T-cell (primary cell): Measurements from ENCODE around the gene CDH13. TPM values are rescaled to one million over a fixed set of nuclear protein-coding genes. Genes with fewer than 3 reads are reported as not detected.

ENCODE experiments used
- ATAC-seq, 4 experiments: fragments of 200-7000 bp in 3 of 4; fragments of 150-1000 bp in 1 of 4; cut with Tn5 transposase; replicated peaks in 1 of 4; 1 replicate in 3 of 4; 2 replicates in 1 of 4; pipeline ENCODE4 v1.10.0; 2021; ENCODE audit warnings: moderate library complexity in 3 of 4, mild to moderate bottlenecking in 2 of 4, moderate number of reproducible peaks in 1 of 4
- CTCF ChIA-PET, 2 donors: fragments of 300-600 bp; sonication (Branson Sonifier 250); formaldehyde crosslinking; loops; one replicate each; lab custom pipeline; 2022; ENCODE audit warnings: antibody characterized with exemption in 2 of 2; lab: Charles Lee
- POLR2A ChIA-PET, 2 donors: fragments of 300-600 bp; sonication (Branson Sonifier 250); formaldehyde crosslinking; loops; one replicate each; lab custom pipeline; 2022; ENCODE audit warnings: antibody characterized with exemption in 2 of 2; lab: Charles Lee
- DNase-seq, 35 experiments: peaks; one replicate each; pipeline versions ENCODE4 v3.0.0 to v3.0.0-alpha.2; 2013 to 2023
- H3K27ac ChIP-seq: one replicate; pipeline ENCODE4 v1.5.1; 2013; ENCODE audit warnings: low read length
- H3K27me3 ChIP-seq, 2 experiments: replicated peaks in 1 of 2; 1 replicate in 1 of 2; 2 replicates in 1 of 2; pipeline versions ENCODE4 v1.6.1 to v1.7.0; 2013; ENCODE audit warnings: low read length in 1 of 2, mixed read lengths in 1 of 2; ENCODE audit not compliant: control insufficient read depth in 2 of 2, insufficient read depth in 2 of 2; ENCODE audit errors: extremely low read depth in 1 of 2
- H3K36me3 ChIP-seq, 2 donors: 1 replicate in 1 of 2; 2 replicates in 1 of 2; pipeline versions ENCODE4 v1.6.1 to v1.7.0; 2013; ENCODE audit warnings: low read length in 1 of 2; ENCODE audit not compliant: control insufficient read depth in 2 of 2, insufficient read depth in 1 of 2; ENCODE audit errors: extremely low read depth in 1 of 2
- H3K4me1 ChIP-seq, 2 experiments: 1 replicate in 1 of 2; 2 replicates in 1 of 2; pipeline versions ENCODE4 v1.6.1 to v1.7.0; 2013; ENCODE audit warnings: low read length in 2 of 2, mixed read lengths in 1 of 2; ENCODE audit not compliant: insufficient read depth in 2 of 2, control insufficient read depth in 1 of 2; ENCODE audit errors: extremely low read depth in 1 of 2
- H3K4me3 ChIP-seq, 2 donors: 1 replicate in 1 of 2; 2 replicates in 1 of 2; pipeline versions ENCODE4 v1.5.1 to v1.7.0; 2013; ENCODE audit warnings: mild to moderate bottlenecking in 2 of 2, low read length in 1 of 2, moderate library complexity in 1 of 2; ENCODE audit not compliant: control insufficient read depth in 1 of 2; ENCODE audit errors: extremely low read depth in 1 of 2
- H3K9me3 ChIP-seq: 2 replicates; pipeline ENCODE4 v1.7.0; 2013
- H3K27ac Mint-ChIP-seq, 2 donors: one replicate each; pipeline ENCODE4 v1.8.0; 2020 to 2021; ENCODE audit warnings: mild to moderate bottlenecking in 2 of 2, mixed read lengths in 2 of 2
- H3K27me3 Mint-ChIP-seq, 2 donors: one replicate each; pipeline ENCODE4 v1.8.0; 2021 to 2022; ENCODE audit warnings: mixed read lengths in 2 of 2
- H3K36me3 Mint-ChIP-seq: one replicate; pipeline ENCODE4 v1.8.0; 2021; ENCODE audit warnings: mixed read lengths
- H3K4me1 Mint-ChIP-seq, 3 donors: one replicate each; pipeline ENCODE4 v1.8.0; 2020 to 2022; ENCODE audit warnings: mixed read lengths in 3 of 3, mild to moderate bottlenecking in 1 of 3
- H3K4me3 Mint-ChIP-seq, 3 donors: one replicate each; pipeline ENCODE4 v1.8.0; 2020 to 2022; ENCODE audit warnings: mild to moderate bottlenecking in 3 of 3, mixed read lengths in 3 of 3, moderate library complexity in 3 of 3
- H3K9me3 Mint-ChIP-seq, 3 donors: one replicate each; pipeline ENCODE4 v1.8.0; 2020 to 2022; ENCODE audit warnings: mixed read lengths in 3 of 3
- WGBS: methylation state at CpG from one replicate; pipeline ENCODE4 v1.1.5; 2013; ENCODE audit warnings: missing lambda C conversion rate; ENCODE audit not compliant: insufficient coverage; 5-methylcytosine and 5-hydroxymethylcytosine counted together
- total RNA-seq, 35 experiments: library from RNA in 6 of 35; stranded (reverse) in 6 of 35; fragments of 120-200 nt in 1 of 35; gene quantifications; one replicate each; pipeline versions ENCODE4 v1.2.1 to v1.2.4 and lab custom pipeline; 2013 to 2026

CDH13 gene
- total RNA-seq, 5 donors from 2014 or later (not counting 1 experiment from before 2014, with no cell fraction given), result not detected

GRCh38 chr16:83113317-83113716 is 486.5 kb downstream of the CDH13 start:
- no peaks in the 10 kb centered on the region for H3K4me1 Mint-ChIP-seq
- no peak for ATAC-seq
- H3K4me3 Mint-ChIP-seq, result no peak overlapping the region
- Histone ChIP-seq H3K9me3 (no peaks in the 10 kb centered on the region), H3K4me3 (no peak overlapping the region), H3K36me3 (no peaks in the 10 kb centered on the region), H3K4me1 (no peaks in the 10 kb centered on the region), H3K27me3 (peaks cover 0 to 7% of the 10 kb centered on the region in 2 experiments), H3K27ac (no peak overlapping the region)
- 7% methylated on average over 4 of the region's 7 CpGs for WGBS
- H3K36me3 Mint-ChIP-seq, result no peaks in the 10 kb centered on the region
- POLR2A ChIA-PET, result no interaction called here
- peaks cover 0 to 2% (median 0%) of the 10 kb centered on the region in 3 donors for H3K9me3 Mint-ChIP-seq
- CTCF ChIA-PET, result no interaction called here
- peak in 1 of 35 experiments; percentile 17 for DNase-seq
- H3K27ac Mint-ChIP-seq, result no peak overlapping the region
- H3K27me3 Mint-ChIP-seq, result peaks cover 4 to 5% of the 10 kb centered on the region in 2 donors

DNA sequence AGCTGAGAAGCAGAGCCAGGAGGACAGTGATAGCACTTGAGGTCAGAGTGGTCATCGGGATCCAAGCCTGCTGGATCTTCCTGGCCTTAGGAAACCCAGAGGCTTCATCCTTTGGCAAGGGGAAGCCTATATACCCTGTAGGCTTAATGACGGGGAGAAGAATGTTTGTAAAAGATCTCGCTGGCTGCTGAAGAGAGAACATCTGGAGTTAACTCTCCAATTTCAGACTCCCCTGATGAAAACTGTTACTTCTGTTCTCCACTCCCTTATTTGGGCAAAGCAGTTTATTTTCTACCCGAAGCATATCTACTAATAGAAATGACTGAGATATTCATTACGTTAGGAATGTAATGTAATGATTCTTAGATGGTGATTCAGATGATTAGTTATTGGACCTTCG is 487.0 kb downstream of the CDH13 start:
- WGBS, result 67% methylated on average over 2 of the region's 6 CpGs
- H3K36me3 ChIP-seq, result no peaks in the 10 kb centered on the region
- Mint-ChIP-seq H3K36me3 (no peaks in the 10 kb centered on the region), H3K9me3 (peaks cover 0 to 2% (median 0%) of the 10 kb centered on the region in 3 donors), H3K27ac (no peak overlapping the region), H3K4me1 (no peaks in the 10 kb centered on the region), H3K4me3 (no peak overlapping the region), H3K27me3 (peaks cover 3 to 5% of the 10 kb centered on the region in 2 donors)
- no peaks in the 10 kb centered on the region for H3K4me1 ChIP-seq
- DNase-seq (no peak), ATAC-seq (no peak)
- H3K9me3 ChIP-seq, result no peaks in the 10 kb centered on the region
- H3K27ac ChIP-seq, result no peak overlapping the region
- peaks cover 0 to 6% of the 10 kb centered on the region in 2 experiments for H3K27me3 ChIP-seq
- POLR2A ChIA-PET, result no interaction called here
- H3K4me3 ChIP-seq, result no peak overlapping the region
- CTCF ChIA-PET, result no interaction called here

DNA sequence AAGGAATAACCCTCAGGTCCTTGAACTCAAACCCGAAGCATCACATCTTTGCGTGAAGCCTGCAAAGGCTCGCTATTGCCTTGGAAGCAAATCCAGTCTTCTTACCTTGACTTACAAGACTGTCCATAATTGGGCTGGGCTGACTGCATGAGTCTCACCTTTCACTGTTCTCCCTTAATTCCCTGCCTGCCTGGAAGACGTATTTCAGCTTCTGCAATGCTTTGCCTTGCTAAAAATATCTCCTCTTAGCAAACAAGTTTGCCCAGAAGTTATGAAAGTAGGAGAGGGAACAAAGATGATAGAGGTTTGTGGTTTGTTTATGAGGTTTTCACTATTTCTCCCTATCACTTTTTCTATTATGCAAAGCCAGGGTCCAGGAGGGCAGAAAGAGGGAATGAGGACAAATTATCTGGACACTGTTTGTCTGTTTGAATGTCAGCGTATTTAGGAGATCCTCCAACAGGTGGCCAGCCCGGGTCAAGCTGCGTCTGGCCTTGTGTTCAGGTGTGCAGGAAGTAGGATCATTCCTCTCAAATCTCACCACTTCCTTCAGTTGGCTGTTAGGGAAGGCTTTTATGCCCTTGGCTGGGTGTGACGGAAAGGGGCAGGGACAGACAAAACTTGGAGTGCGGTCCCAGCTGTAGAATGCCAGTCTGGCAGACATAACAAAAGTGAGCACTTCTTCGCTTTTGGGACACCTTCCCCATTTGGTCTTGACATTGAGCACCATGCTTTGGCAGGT is 488.9 kb downstream of the CDH13 start:
- Mint-ChIP-seq H3K4me3 (no peak overlapping the region), H3K27me3 (peaks cover 0 to 2% of the 10 kb centered on the region in 2 donors), H3K4me1 (no peaks in the 10 kb centered on the region), H3K9me3 (no peaks in the 10 kb centered on the region), H3K36me3 (no peaks in the 10 kb centered on the region), H3K27ac (no peak overlapping the region)
- Histone ChIP-seq H3K27ac (no peak overlapping the region), H3K36me3 (no peaks in the 10 kb centered on the region), H3K27me3 (peaks cover 0 to 6% of the 10 kb centered on the region in 2 experiments), H3K4me1 (no peaks in the 10 kb centered on the region), H3K9me3 (no peaks in the 10 kb centered on the region), H3K4me3 (no peak overlapping the region)
- ATAC-seq, result no peak
- CTCF ChIA-PET, result no interaction called here
- DNase-seq, result no peak
- POLR2A ChIA-PET, result no interaction called here
- 77% methylated on average over 6 of the region's 10 CpGs for WGBS

- Mint-ChIP-seq H3K4me1 (no peaks in the 10 kb centered on the region), H3K4me3 (no peak overlapping the region), H3K27me3 (peaks cover 0 to 2% of the 10 kb centered on the region in 2 donors), H3K27ac (no peak overlapping the region), H3K9me3 (peaks cover 0 to 2% (median 0%) of the 10 kb centered on the region in 3 donors), H3K36me3 (no peaks in the 10 kb centered on the region)
- CTCF ChIA-PET, result interaction anchor here in 1 of 2 donors (0.6 kb wide), 1 partner anchor 99 kb away, joined by 3 read pairs; no protein-coding TSS in a partner anchor
- POLR2A ChIA-PET, result no interaction called here
- ATAC-seq, result no peak
- no peaks in the 10 kb centered on the region for H3K36me3 ChIP-seq
- H3K9me3 ChIP-seq, result no peaks in the 10 kb centered on the region
- H3K27me3 ChIP-seq, result peaks cover 0 to 6% of the 10 kb centered on the region in 2 experiments
- no peak overlapping the region for H3K27ac ChIP-seq
- DNase-seq, result no peak
- H3K4me3 ChIP-seq, result no peak overlapping the region
- H3K4me1 ChIP-seq, result no peaks in the 10 kb centered on the region
- 72% methylated on average over 3 of the region's 8 CpGs for WGBS
Observed at GRCh38 chr16:83116274-83116892, 489.6 kb downstream of the CDH13 start.

- CTCF ChIA-PET, result no interaction called here
- DNase-seq (no peak), ATAC-seq (no peak)
- Histone ChIP-seq H3K27ac (no peak overlapping the region), H3K9me3 (no peaks in the 10 kb centered on the region), H3K27me3 (peaks cover 0 to 6% of the 10 kb centered on the region in 2 experiments), H3K4me1 (no peaks in the 10 kb centered on the region), H3K36me3 (no peaks in the 10 kb centered on the region), H3K4me3 (no peak overlapping the region)
- Mint-ChIP-seq H3K9me3 (peaks cover 0 to 2% (median 0%) of the 10 kb centered on the region in 3 donors), H3K4me1 (no peaks in the 10 kb centered on the region), H3K27me3 (peaks cover 0 to 2% of the 10 kb centered on the region in 2 donors), H3K27ac (no peak overlapping the region), H3K36me3 (no peaks in the 10 kb centered on the region), H3K4me3 (no peak overlapping the region)
- WGBS, result 96% methylated on average over 5 of the region's 8 CpGs
- POLR2A ChIA-PET, result no interaction called here
Observed at GRCh38 chr16:83117810-83118209, 491.0 kb downstream of the CDH13 start.

GRCh38 chr16:83118365-83118764 is 491.6 kb downstream of the CDH13 start:
- DNase-seq (no peak), ATAC-seq (no peak)
- 74% methylated on average over 8 of the region's 8 CpGs for WGBS
- Mint-ChIP-seq H3K27ac (no peak overlapping the region), H3K9me3 (peaks cover 0 to 2% (median 0%) of the 10 kb centered on the region in 3 donors), H3K27me3 (peaks cover 0 to 1% of the 10 kb centered on the region in 2 donors), H3K4me1 (no peaks in the 10 kb centered on the region), H3K4me3 (no peak overlapping the region), H3K36me3 (no peaks in the 10 kb centered on the region)
- ChIA-PET POLR2A (no interaction called here), CTCF (no interaction called here)
- Histone ChIP-seq H3K4me3 (no peak overlapping the region), H3K4me1 (no peaks in the 10 kb centered on the region), H3K27ac (no peak overlapping the region), H3K9me3 (no peaks in the 10 kb centered on the region), H3K27me3 (peaks cover 0 to 6% of the 10 kb centered on the region in 2 experiments), H3K36me3 (no peaks in the 10 kb centered on the region)
